ENCODE results near the gene SNX6. TPM values are rescaled to one million over a fixed set of nuclear protein-coding genes. Genes with fewer than 3 reads are reported as not detected.
"Not testable (repeated sequence)": the region's sequence is repeated elsewhere in the genome, so short reads cannot be mapped to it uniquely, and the experiment has no call there.

Gene SNX6
- total and polyA plus RNA-seq, 4 donors = 14.7 to 79.4 (median 52.0) TPM

DNA sequence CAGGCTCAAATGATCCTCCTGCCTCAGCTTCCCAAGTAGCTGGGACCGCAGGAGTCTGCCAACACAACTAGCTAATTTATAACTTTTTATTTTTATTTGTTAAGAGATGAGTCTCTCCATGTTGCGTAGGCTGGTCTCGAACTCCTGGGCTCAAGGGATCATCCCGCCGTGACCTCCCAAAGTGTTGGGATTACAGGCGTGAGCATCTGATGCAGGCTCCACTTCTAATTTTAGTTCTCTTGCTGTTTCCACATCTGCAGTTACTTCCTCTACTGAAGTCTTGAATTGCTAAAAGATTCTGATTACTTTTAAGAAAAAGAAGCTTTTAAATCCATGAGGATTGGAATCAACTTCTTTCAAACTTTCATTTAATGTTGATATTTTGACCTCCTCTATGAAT, 13.4 kb upstream of the SNX6 start:
- DNase-seq (no peak), ATAC-seq (ENCODE audit: insufficient read depth, low FRiP score) (no peak)
- Histone ChIP-seq H3K4me1 (ENCODE audit: control insufficient read depth in 5 of 5, insufficient read depth in 5 of 5, low read length in 5 of 5) (no peaks in the 10 kb centered on the region), H3K9ac (ENCODE audit: insufficient read depth in 1 of 2, low read length in 2 of 2) (no peak overlapping the region), H3K4me3 (no peak overlapping the region), H3K9me3 (ENCODE audit: control insufficient read depth in 4 of 4, insufficient read depth in 3 of 4, low read length in 3 of 4) (no peaks in the 10 kb centered on the region), H3K27ac (ENCODE audit: low read depth in 1 of 2, low read length in 1 of 2) (no peak overlapping the region), H3K27me3 (ENCODE audit: control insufficient read depth in 3 of 3, insufficient read depth in 3 of 3, low read length in 2 of 3) (no peaks in the 10 kb centered on the region), H3K36me3 (ENCODE audit: control insufficient read depth in 4 of 4, insufficient read depth in 4 of 4, low read length in 4 of 4) (no peaks in the 10 kb centered on the region)
- WGBS, 2 donors = 68 to 74% methylated on average over 6 of the region's 6 CpGs
- TF ChIP-seq, protein P1, sequence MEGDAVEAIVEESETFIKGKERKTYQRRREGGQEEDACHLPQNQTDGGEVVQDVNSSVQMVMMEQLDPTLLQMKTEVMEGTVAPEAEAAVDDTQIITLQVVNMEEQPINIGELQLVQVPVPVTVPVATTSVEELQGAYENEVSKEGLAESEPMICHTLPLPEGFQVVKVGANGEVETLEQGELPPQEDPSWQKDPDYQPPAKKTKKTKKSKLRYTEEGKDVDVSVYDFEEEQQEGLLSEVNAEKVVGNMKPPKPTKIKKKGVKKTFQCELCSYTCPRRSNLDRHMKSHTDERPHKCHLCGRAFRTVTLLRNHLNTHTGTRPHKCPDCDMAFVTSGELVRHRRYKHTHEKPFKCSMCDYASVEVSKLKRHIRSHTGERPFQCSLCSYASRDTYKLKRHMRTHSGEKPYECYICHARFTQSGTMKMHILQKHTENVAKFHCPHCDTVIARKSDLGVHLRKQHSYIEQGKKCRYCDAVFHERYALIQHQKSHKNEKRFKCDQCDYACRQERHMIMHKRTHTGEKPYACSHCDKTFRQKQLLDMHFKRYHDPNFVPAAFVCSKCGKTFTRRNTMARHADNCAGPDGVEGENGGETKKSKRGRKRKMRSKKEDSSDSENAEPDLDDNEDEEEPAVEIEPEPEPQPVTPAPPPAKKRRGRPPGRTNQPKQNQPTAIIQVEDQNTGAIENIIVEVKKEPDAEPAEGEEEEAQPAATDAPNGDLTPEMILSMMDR (IDR thresholded peaks at IDR 0.05; ENCODE audit: control extremely low read depth, extremely low read depth) = no peak

DNA sequence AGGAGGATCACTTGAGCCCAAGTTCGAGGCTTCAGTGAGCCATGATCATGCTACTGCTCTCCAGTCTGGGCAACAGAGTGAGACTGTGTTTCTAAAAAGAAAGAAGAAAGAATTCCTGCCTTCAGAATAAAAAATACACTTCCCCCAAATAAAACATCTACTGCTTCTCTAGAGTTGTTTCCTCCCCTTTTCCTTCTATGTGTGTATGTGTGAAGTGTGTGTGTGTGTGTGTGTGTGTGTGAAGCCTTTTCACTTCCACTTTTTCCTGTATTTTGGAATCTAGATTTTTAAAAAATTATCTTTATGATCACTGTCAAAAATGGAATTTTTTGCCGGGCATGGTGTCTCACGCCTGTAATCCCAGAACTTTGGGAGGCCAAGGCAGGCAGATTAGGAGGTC, 12.6 kb upstream of the SNX6 start:
- TF ChIP-seq, protein P1 (IDR thresholded peaks at IDR 0.05; ENCODE audit: control extremely low read depth, extremely low read depth) = no peak
- DNase-seq = no peak
- Histone ChIP-seq H3K4me3 (no peak overlapping the region), H3K9ac (ENCODE audit: insufficient read depth in 1 of 2, low read length in 2 of 2) (no peak overlapping the region), H3K27ac (ENCODE audit: low read depth in 1 of 2, low read length in 1 of 2) (no peak overlapping the region), H3K4me1 (ENCODE audit: control insufficient read depth in 5 of 5, insufficient read depth in 5 of 5, low read length in 5 of 5) (no peaks in the 10 kb centered on the region), H3K9me3 (ENCODE audit: control insufficient read depth in 4 of 4, insufficient read depth in 3 of 4, low read length in 3 of 4) (no peaks in the 10 kb centered on the region), H3K36me3 (ENCODE audit: control insufficient read depth in 4 of 4, insufficient read depth in 4 of 4, low read length in 4 of 4) (no peaks in the 10 kb centered on the region), H3K27me3 (ENCODE audit: control insufficient read depth in 3 of 3, insufficient read depth in 3 of 3, low read length in 2 of 3) (no peaks in the 10 kb centered on the region)
- ATAC-seq (ENCODE audit: insufficient read depth, low FRiP score) = no peak
- 92 to 100% methylated on average over 3 of the region's 3 CpGs for WGBS, 2 donors

DNA sequence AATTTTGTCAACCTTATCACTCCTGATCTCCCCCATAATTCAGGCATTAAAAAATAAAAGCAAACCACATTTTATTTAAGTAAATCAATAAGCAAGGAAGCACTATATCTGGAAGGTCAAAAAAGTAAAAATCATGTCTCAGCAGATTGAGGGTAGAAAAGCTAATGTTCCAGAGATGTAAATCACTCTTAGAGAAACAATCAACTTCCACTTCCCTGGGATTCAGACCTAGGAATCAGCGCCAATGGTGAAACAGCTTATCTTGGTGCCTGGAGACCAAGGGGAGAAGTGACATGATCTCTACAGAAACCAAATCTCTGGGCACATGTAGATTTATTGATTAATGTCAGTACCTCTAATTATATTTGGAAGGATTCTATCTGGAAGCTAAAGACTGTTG, 10.9 kb upstream of the SNX6 start:
- TF ChIP-seq, protein P1 (IDR thresholded peaks at IDR 0.05; ENCODE audit: control extremely low read depth, extremely low read depth) = no peak
- no peaks in the 10 kb centered on the region for H3K27me3 ChIP-seq (ENCODE audit: control insufficient read depth in 3 of 3, insufficient read depth in 3 of 3, low read length in 2 of 3)
- no peaks in the 10 kb centered on the region for H3K4me1 ChIP-seq (ENCODE audit: control insufficient read depth in 5 of 5, insufficient read depth in 5 of 5, low read length in 5 of 5)
- DNase-seq (no peak), ATAC-seq (ENCODE audit: insufficient read depth, low FRiP score) (no peak)
- H3K9ac ChIP-seq (ENCODE audit: insufficient read depth in 1 of 2, low read length in 2 of 2) = no peak overlapping the region
- no peaks in the 10 kb centered on the region for H3K9me3 ChIP-seq (ENCODE audit: control insufficient read depth in 4 of 4, insufficient read depth in 3 of 4, low read length in 3 of 4)
- H3K36me3 ChIP-seq (ENCODE audit: control insufficient read depth in 4 of 4, insufficient read depth in 4 of 4, low read length in 4 of 4) = no peaks in the 10 kb centered on the region
- H3K4me3 ChIP-seq = no peak overlapping the region
- 82 to 92% methylated on average over 1 of the region's 1 CpG for WGBS, 2 donors
- no peak overlapping the region for H3K27ac ChIP-seq (ENCODE audit: low read depth in 1 of 2, low read length in 1 of 2)

DNA sequence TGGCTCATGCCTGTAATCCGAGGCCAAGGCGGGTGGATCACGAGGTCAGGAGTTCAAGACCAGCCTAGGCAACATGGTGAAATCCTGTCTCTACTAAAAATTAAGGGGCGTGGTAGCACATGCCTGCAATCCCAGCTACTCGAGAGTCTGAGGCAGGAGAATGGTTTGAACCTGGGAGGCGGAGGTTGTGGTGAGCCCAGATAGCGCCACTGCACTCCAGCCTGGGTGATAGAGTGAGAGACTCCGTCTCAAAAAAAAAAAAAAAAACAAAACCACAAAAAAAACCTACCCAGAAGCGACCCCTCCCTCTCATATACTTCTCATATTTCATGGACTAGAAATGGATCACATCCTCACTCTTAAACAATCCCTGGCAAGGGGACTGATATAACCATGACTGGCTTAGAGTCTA, 4.4 kb upstream of the SNX6 start:
- WGBS, 2 donors = 63 to 89% methylated on average over 9 of the region's 9 CpGs
- DNase-seq; ATAC-seq (ENCODE audit: insufficient read depth, low FRiP score): not testable (repeated sequence)

More for the DNA sequence above, 4.4 kb upstream of the SNX6 start:
- not testable (repeated sequence) for H3K36me3 ChIP-seq (ENCODE audit: control insufficient read depth in 4 of 4, insufficient read depth in 4 of 4, low read length in 4 of 4); H3K27ac ChIP-seq (ENCODE audit: low read depth in 1 of 2, low read length in 1 of 2); H3K9ac ChIP-seq (ENCODE audit: insufficient read depth in 1 of 2, low read length in 2 of 2); H3K4me3 ChIP-seq; H3K27me3 ChIP-seq (ENCODE audit: control insufficient read depth in 3 of 3, insufficient read depth in 3 of 3, low read length in 2 of 3); H3K9me3 ChIP-seq (ENCODE audit: control insufficient read depth in 4 of 4, insufficient read depth in 3 of 4, low read length in 3 of 4); H3K4me1 ChIP-seq (ENCODE audit: control insufficient read depth in 5 of 5, insufficient read depth in 5 of 5, low read length in 5 of 5)
